ENCODE data around the gene SLC38A4. TPM values are rescaled to one million over a fixed set of nuclear protein-coding genes. Genes with fewer than 3 reads are reported as not detected.

Gene SLC38A4
- total RNA-seq, 1 donor, result 0.72 TPM

- no peaks in the 10 kb centered on the region for H3K9me3 ChIP-seq (ENCODE audit: low read depth, low read length)
- peak overlapping the region; percentile 68 for H3K27ac ChIP-seq (ENCODE audit: low read depth, low read length)
- TF ChIP-seq, protein P1, sequence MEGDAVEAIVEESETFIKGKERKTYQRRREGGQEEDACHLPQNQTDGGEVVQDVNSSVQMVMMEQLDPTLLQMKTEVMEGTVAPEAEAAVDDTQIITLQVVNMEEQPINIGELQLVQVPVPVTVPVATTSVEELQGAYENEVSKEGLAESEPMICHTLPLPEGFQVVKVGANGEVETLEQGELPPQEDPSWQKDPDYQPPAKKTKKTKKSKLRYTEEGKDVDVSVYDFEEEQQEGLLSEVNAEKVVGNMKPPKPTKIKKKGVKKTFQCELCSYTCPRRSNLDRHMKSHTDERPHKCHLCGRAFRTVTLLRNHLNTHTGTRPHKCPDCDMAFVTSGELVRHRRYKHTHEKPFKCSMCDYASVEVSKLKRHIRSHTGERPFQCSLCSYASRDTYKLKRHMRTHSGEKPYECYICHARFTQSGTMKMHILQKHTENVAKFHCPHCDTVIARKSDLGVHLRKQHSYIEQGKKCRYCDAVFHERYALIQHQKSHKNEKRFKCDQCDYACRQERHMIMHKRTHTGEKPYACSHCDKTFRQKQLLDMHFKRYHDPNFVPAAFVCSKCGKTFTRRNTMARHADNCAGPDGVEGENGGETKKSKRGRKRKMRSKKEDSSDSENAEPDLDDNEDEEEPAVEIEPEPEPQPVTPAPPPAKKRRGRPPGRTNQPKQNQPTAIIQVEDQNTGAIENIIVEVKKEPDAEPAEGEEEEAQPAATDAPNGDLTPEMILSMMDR (IDR thresholded peaks at IDR 0.05; ENCODE audit: extremely low read depth, low read depth, low read length), result no peak
- H4K20me1 ChIP-seq (ENCODE audit: insufficient read depth, low read length), result no peaks in the 10 kb centered on the region
- H3K4me3 ChIP-seq (ENCODE audit: insufficient read depth, low read length), result no peak overlapping the region
- no peak overlapping the region for H3K4me2 ChIP-seq (ENCODE audit: insufficient read depth, low read length)
- H3K27me3 ChIP-seq (ENCODE audit: insufficient read depth, low read length), result no peaks in the 10 kb centered on the region
- H2AFZ ChIP-seq (ENCODE audit: low read length), result no peak overlapping the region
- H3K79me2 ChIP-seq (ENCODE audit: insufficient read depth, low read length), result no peaks in the 10 kb centered on the region
- peak; percentile 19 for DNase-seq (ENCODE audit: insufficient read length, low spot score, missing footprints)
- no peaks in the 10 kb centered on the region for H3K36me3 ChIP-seq (ENCODE audit: insufficient read depth, low read length)
- peaks cover 52% of the 10 kb centered on the region for H3K4me1 ChIP-seq (ENCODE audit: insufficient read depth, low read length)
Measured at GRCh38 chr12:46788072-46788887, 37.5 kb downstream of the SLC38A4 start.

DNA sequence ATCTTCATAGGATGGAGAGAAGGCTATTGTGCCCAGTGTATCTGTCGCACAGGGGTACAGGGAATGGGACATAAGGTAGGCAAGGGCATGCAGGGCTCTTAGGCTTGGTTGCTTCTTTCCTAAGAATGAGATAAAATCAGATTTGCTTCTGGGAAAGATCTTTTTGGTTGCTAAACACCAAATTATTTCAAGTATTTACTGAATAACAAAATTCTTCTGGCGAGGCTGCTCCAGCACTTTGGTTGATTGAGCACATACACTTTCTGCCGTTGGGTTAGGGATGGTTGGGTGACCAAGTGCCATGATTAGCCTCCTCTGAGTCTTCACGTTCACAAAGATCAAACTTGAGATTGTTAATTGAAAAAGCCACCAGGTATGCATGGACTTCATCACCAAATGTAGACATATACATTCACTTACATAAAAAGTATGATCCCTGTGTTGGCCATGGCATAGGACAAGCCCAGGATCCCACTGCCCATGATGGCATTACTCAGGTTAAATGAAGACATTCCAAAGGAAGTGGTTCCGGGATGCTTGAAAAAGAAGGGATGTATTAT is 38.2 kb downstream of the SLC38A4 start:
- Histone ChIP-seq H3K4me1 (ENCODE audit: insufficient read depth, low read length) (peaks cover 52% of the 10 kb centered on the region), H3K4me2 (ENCODE audit: insufficient read depth, low read length) (peak overlapping the region; percentile 42), H3K27me3 (ENCODE audit: insufficient read depth, low read length) (no peaks in the 10 kb centered on the region), H3K9me3 (ENCODE audit: low read depth, low read length) (no peaks in the 10 kb centered on the region), H3K36me3 (ENCODE audit: insufficient read depth, low read length) (no peaks in the 10 kb centered on the region), H3K79me2 (ENCODE audit: insufficient read depth, low read length) (no peaks in the 10 kb centered on the region), H3K4me3 (ENCODE audit: insufficient read depth, low read length) (no peak overlapping the region), H2AFZ (ENCODE audit: low read length) (no peak overlapping the region), H4K20me1 (ENCODE audit: insufficient read depth, low read length) (no peaks in the 10 kb centered on the region), H3K27ac (ENCODE audit: low read depth, low read length) (peak overlapping the region; percentile 68)
- TF ChIP-seq, protein P1 (IDR thresholded peaks at IDR 0.05; ENCODE audit: extremely low read depth, low read depth, low read length), result no peak
- DNase-seq (ENCODE audit: insufficient read length, low spot score, missing footprints), result no peak

GRCh38 chr12:46786774-46787173 is 39.0 kb downstream of the SLC38A4 start:
- Histone ChIP-seq H3K36me3 (ENCODE audit: insufficient read depth, low read length) (no peaks in the 10 kb centered on the region), H4K20me1 (ENCODE audit: insufficient read depth, low read length) (no peaks in the 10 kb centered on the region), H3K4me3 (ENCODE audit: insufficient read depth, low read length) (no peak overlapping the region), H3K79me2 (ENCODE audit: insufficient read depth, low read length) (no peaks in the 10 kb centered on the region), H3K4me1 (ENCODE audit: insufficient read depth, low read length) (peaks cover 52% of the 10 kb centered on the region), H3K4me2 (ENCODE audit: insufficient read depth, low read length) (peak overlapping the region; percentile 42), H3K27me3 (ENCODE audit: insufficient read depth, low read length) (no peaks in the 10 kb centered on the region), H2AFZ (ENCODE audit: low read length) (no peak overlapping the region), H3K9me3 (ENCODE audit: low read depth, low read length) (no peaks in the 10 kb centered on the region), H3K27ac (ENCODE audit: low read depth, low read length) (peak overlapping the region; percentile 68)
- TF ChIP-seq, protein P1 (IDR thresholded peaks at IDR 0.05; ENCODE audit: extremely low read depth, low read depth, low read length), result no peak
- DNase-seq (ENCODE audit: insufficient read length, low spot score, missing footprints), result no peak

DNA sequence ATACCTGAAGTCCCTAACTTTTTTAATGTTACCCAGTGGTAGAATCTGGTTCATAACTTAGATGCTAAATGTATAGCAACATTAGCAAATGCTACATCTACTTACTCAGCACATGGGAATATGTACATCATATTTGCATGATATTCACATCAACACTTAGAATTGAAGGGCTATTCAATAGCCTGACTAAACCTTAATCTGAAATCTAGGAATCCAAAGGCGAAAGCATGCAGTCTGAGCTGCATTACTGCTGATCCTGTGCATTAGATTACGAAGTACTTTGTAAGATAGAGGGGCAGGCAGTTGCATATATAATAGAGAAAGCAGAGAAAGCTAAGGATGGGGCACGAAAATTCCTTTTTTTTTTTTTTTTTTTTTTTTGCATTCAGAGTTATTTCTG is 40.4 kb downstream of the SLC38A4 start:
- H3K4me3 ChIP-seq (ENCODE audit: insufficient read depth, low read length), result no peak overlapping the region
- H3K4me1 ChIP-seq (ENCODE audit: insufficient read depth, low read length), result peaks cover 52% of the 10 kb centered on the region
- DNase-seq (ENCODE audit: insufficient read length, low spot score, missing footprints), result no peak
- H3K4me2 ChIP-seq (ENCODE audit: insufficient read depth, low read length), result no peak overlapping the region
- H3K79me2 ChIP-seq (ENCODE audit: insufficient read depth, low read length), result no peaks in the 10 kb centered on the region
- peak overlapping the region; percentile 6 for H3K27ac ChIP-seq (ENCODE audit: low read depth, low read length)
- no peaks in the 10 kb centered on the region for H4K20me1 ChIP-seq (ENCODE audit: insufficient read depth, low read length)
- no peak overlapping the region for H2AFZ ChIP-seq (ENCODE audit: low read length)
- no peaks in the 10 kb centered on the region for H3K27me3 ChIP-seq (ENCODE audit: insufficient read depth, low read length)
- H3K9me3 ChIP-seq (ENCODE audit: low read depth, low read length), result no peaks in the 10 kb centered on the region
- TF ChIP-seq, protein P1 (IDR thresholded peaks at IDR 0.05; ENCODE audit: extremely low read depth, low read depth, low read length), result no peak
- H3K36me3 ChIP-seq (ENCODE audit: insufficient read depth, low read length), result no peaks in the 10 kb centered on the region
